Measurements from ENCODE around the gene MEST.

- TF ChIP-seq, protein P1, sequence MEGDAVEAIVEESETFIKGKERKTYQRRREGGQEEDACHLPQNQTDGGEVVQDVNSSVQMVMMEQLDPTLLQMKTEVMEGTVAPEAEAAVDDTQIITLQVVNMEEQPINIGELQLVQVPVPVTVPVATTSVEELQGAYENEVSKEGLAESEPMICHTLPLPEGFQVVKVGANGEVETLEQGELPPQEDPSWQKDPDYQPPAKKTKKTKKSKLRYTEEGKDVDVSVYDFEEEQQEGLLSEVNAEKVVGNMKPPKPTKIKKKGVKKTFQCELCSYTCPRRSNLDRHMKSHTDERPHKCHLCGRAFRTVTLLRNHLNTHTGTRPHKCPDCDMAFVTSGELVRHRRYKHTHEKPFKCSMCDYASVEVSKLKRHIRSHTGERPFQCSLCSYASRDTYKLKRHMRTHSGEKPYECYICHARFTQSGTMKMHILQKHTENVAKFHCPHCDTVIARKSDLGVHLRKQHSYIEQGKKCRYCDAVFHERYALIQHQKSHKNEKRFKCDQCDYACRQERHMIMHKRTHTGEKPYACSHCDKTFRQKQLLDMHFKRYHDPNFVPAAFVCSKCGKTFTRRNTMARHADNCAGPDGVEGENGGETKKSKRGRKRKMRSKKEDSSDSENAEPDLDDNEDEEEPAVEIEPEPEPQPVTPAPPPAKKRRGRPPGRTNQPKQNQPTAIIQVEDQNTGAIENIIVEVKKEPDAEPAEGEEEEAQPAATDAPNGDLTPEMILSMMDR (IDR thresholded peaks at IDR 0.05) = no peak
- TF ChIP-seq POLR2A (IDR thresholded peaks at IDR 0.05) = no peak
Observed at GRCh38 chr7:130473289-130473688, 18.6 kb upstream of the MEST start.

All from body of pancreas (tissue), 4 donors.